Loucy (cell line): ENCODE data around the gene CORO2B.

Experiments used
- CTCF ChIP-seq: fragments of 200-600 bp; sonication (generic); conservative IDR thresholded peaks from 2 replicates; pipeline ENCODE4 v1.5.1; 2014; ENCODE audit warnings: mild to moderate bottlenecking, antibody characterized with exemption, low read length
- EZH2phosphoT487 ChIP-seq: fragments of 200-600 bp; IDR thresholded peaks from 2 replicates; pipeline ENCODE4 v1.6.1; 2018; ENCODE audit warnings: antibody characterized with exemption, mild to moderate bottlenecking, moderate library complexity, borderline replicate concordance

DNA sequence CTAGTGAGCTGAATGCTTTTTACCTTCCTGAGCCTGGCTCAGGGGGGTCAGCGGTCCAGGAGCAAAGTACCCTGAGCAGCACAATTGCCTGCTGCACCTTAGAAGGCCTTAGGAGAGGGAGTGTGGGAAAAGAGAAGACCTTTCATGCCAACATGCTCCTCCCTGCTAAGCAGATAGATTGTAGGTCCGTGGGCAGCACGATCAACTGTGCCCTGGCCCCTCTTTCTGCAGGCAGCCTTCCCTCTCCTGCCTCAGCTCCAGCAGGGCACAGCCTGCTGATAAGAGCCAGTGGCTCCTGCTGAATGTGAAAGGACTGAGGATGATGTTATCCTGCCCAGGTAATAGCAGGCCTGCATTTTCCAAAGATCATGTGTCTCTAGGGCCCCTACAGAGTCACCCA lies 4.1 kb downstream of the CORO2B start:
- TF ChIP-seq CTCF (no peak), EZH2phosphoT487 (no peak)
